ACC112 (cell line): ENCODE data around the gene SCYGR7.

Experiments
- H2AFZ ChIP-seq: fragments of 200-600 bp; sonication (generic); one replicate; pipeline ENCODE4 v1.6.0; 2017; ENCODE audit warnings: antibody characterized with exemption, low read length; ENCODE audit not compliant: unreplicated experiment
- H3K27ac ChIP-seq: fragments of 200-600 bp; sonication (generic); 2 replicates; pipeline ENCODE4 v1.5.1; 2014; ENCODE audit warnings: low read depth, mild to moderate bottlenecking, antibody characterized with exemption, low read length, moderate library complexity
- H3K27me3 ChIP-seq: fragments of 200-600 bp; sonication (generic); 2 replicates; pipeline ENCODE4 v1.6.1; 2014; ENCODE audit warnings: mild to moderate bottlenecking, antibody characterized with exemption, low read length, moderate library complexity, mixed read lengths; ENCODE audit not compliant: insufficient read depth
- H3K36me3 ChIP-seq: fragments of 200-600 bp; sonication (generic); 2 replicates; pipeline ENCODE4 v1.6.1; 2016; ENCODE audit warnings: mild to moderate bottlenecking, antibody characterized with exemption, low read length, moderate library complexity, mixed read lengths; ENCODE audit not compliant: insufficient read depth
- H3K4me1 ChIP-seq: fragments of 200-600 bp; sonication (generic); one replicate; pipeline ENCODE4 v1.6.1; 2016; ENCODE audit warnings: low read length, mixed read lengths; ENCODE audit not compliant: insufficient read depth, unreplicated experiment, control insufficient read depth
- H3K4me3 ChIP-seq: fragments of 200-600 bp; sonication (generic); 2 replicates; pipeline ENCODE4 v1.5.1; 2014; ENCODE audit warnings: mild to moderate bottlenecking, low read depth, low read length
- H3K79me2 ChIP-seq: fragments of 200-600 bp; sonication (generic); one replicate; pipeline ENCODE4 v1.6.0; 2016; ENCODE audit warnings: low read length; ENCODE audit not compliant: control insufficient read depth, unreplicated experiment, insufficient read depth

The SCYGR7 gene

GRCh38 chr2:227728035-227728434 lies at the start of gene SCYGR7:
SCYGR7 (plus strand) TSS chr2:227728335; CDS start chr2:227728335, 0 bp downstream.
- Histone ChIP-seq H3K27ac (no peak within 1 kb of the TSS), H3K27me3 (peaks cover 22% of the 10 kb centered on the region), H3K4me3 (no peak within 1 kb of the TSS), H2AFZ (no peak within 1 kb of the TSS), H3K36me3 (no peaks in the 10 kb centered on the region), H3K79me2 (no peaks in the 10 kb centered on the region), H3K4me1 (no peaks in the 10 kb centered on the region)

DNA sequence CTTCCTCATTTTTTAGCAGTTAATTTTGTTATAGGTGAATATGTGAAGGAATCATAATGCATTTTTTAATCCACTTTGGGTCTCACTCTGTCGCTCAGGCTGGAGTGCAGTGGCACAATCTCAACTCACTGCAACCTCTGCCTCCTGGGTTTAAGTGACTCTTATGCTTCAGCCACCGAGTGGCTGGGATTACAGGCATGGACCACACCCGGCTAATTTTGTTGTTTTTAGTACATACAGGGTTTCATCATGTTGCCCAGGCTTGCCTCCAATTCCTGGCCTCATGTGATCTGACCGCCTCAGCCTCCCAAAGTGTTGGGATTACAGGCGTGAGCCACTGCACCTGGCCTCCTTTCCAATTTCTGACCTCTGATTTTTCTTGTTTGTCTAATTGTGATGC lies 43.9 kb upstream of the SCYGR7 start:
- Histone ChIP-seq H3K36me3 (no peaks in the 10 kb centered on the region), H3K4me1 (no peaks in the 10 kb centered on the region), H3K4me3 (no peak overlapping the region), H3K27ac (no peak overlapping the region), H3K79me2 (no peaks in the 10 kb centered on the region), H3K27me3 (no peaks in the 10 kb centered on the region), H2AFZ (no peak overlapping the region)

GRCh38 chr2:227687189-227687588 lies 40.9 kb upstream of the SCYGR7 start:
- Histone ChIP-seq H3K27me3 (peaks cover under 1% of the 10 kb centered on the region; the same call in 1 of the 2 replicates), H3K36me3 (no peaks in the 10 kb centered on the region), H2AFZ (no peak overlapping the region), H3K4me1 (no peaks in the 10 kb centered on the region), H3K79me2 (no peaks in the 10 kb centered on the region), H3K27ac (no peak overlapping the region), H3K4me3 (no peak overlapping the region)

DNA sequence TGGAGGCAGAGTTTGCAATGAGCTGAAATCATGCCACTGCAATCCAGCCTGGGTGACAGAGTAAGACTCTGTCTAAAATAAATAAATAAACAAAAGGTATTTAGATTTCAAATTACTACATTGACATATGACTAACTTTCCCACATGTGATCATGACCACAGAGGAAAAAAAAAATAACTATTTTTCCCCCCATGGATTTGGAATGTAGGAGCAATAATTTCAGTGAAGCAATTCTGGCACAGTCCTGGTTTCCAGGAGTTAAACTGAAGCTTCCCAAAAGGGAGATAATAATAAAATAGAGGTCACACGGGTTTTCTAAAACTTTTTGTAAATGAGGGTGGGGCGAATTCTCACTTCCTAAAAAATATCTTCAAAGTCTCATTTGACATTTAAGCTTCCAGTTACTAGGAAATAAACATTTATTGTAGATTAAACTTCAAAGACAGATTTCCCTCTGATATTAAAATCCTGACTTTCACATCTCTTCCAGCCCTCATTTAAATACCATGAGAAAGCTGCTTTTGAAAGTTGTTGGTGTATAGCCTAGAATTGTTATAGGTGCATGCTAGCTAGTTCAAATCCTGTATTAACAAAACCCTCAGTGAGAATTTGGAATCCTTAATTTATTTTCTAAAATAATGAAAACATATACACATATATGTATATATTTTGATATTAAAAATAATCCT lies 31.0 kb upstream of the SCYGR7 start:
- H3K4me3 ChIP-seq = no peak overlapping the region
- no peaks in the 10 kb centered on the region for H3K36me3 ChIP-seq
- H3K27me3 ChIP-seq = peaks cover 14% of the 10 kb centered on the region; the same call in 1 of the 2 replicates
- no peak overlapping the region for H3K27ac ChIP-seq
- no peaks in the 10 kb centered on the region for H3K4me1 ChIP-seq
- no peak overlapping the region for H2AFZ ChIP-seq
- no peaks in the 10 kb centered on the region for H3K79me2 ChIP-seq

- peaks cover 10% of the 10 kb centered on the region for H3K4me1 ChIP-seq
- H3K27ac ChIP-seq = no peak overlapping the region
- no peak overlapping the region for H2AFZ ChIP-seq
- no peak overlapping the region for H3K4me3 ChIP-seq
- no peaks in the 10 kb centered on the region for H3K79me2 ChIP-seq
- H3K36me3 ChIP-seq = no peaks in the 10 kb centered on the region
- no peaks in the 10 kb centered on the region for H3K27me3 ChIP-seq
These were observed 26.6 kb upstream of the SCYGR7 start for GRCh38 chr2:227701556-227701955.

- H3K79me2 ChIP-seq = no peaks in the 10 kb centered on the region
- no peaks in the 10 kb centered on the region for H3K27me3 ChIP-seq
- H3K27ac ChIP-seq = no peak overlapping the region
- peak overlapping the region; percentile 5; the same call in 1 of the 2 replicates for H3K4me3 ChIP-seq
- H3K4me1 ChIP-seq = peaks cover 10% of the 10 kb centered on the region
- no peaks in the 10 kb centered on the region for H3K36me3 ChIP-seq
- H2AFZ ChIP-seq = no peak overlapping the region
These were observed 24.8 kb upstream of the SCYGR7 start for GRCh38 chr2:227703280-227703732.

DNA sequence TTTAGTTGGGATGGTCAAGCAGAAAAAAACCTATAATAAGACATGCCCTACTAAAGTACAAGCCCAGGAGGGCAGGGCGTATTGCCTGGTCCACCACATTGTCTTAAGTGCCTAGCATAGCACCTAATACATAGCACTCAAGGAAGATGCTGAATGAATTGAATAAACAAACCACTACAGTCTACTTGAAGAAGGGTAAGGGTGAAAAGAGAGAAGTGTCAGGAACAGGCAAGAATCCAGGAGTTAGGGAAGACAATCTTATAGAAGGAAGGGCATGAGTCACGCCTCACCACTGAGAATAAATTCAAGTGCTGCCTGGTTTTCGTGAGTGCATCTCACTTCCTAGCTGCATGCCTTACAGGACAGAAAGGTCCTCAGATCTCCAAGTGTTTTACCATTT lies 24.2 kb upstream of the SCYGR7 start:
- Histone ChIP-seq H2AFZ (no peak overlapping the region), H3K4me3 (peak overlapping the region; percentile 5; the same call in 1 of the 2 replicates), H3K36me3 (no peaks in the 10 kb centered on the region), H3K4me1 (peaks cover 10% of the 10 kb centered on the region), H3K27ac (no peak overlapping the region), H3K79me2 (no peaks in the 10 kb centered on the region), H3K27me3 (no peaks in the 10 kb centered on the region)

GRCh38 chr2:227706859-227707258 lies 21.3 kb upstream of the SCYGR7 start:
- Histone ChIP-seq H3K4me3 (no peak overlapping the region), H3K79me2 (no peaks in the 10 kb centered on the region), H3K4me1 (peaks cover 10% of the 10 kb centered on the region), H2AFZ (no peak overlapping the region), H3K27me3 (no peaks in the 10 kb centered on the region), H3K36me3 (no peaks in the 10 kb centered on the region), H3K27ac (no peak overlapping the region)

- no peaks in the 10 kb centered on the region for H3K79me2 ChIP-seq
- no peaks in the 10 kb centered on the region for H3K27me3 ChIP-seq
- no peaks in the 10 kb centered on the region for H3K36me3 ChIP-seq
- H3K4me3 ChIP-seq = no peak overlapping the region
- no peak overlapping the region for H2AFZ ChIP-seq
- peaks cover 10% of the 10 kb centered on the region for H3K4me1 ChIP-seq
- H3K27ac ChIP-seq = no peak overlapping the region
These were observed 20.7 kb upstream of the SCYGR7 start for GRCh38 chr2:227707390-227707789.

DNA sequence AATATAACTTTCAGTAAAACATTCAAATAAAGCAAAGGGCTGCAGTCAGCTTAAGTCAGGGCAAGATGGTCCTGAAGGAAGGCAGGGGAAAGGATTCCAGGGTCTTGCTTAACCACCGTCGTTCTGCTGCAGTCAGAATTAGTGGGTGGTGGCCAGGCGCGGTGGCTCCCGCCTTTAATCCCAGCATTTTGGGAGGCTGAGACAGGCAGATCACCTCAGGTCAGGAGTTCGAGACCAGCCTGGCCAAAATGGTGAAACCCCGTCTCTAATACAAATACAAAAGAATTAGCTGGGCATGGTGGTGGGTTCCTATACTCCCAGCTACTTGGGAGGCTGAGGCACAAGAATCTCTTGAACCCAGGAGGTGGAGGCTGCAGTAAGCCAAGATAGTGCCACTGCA lies 17.1 kb upstream of the SCYGR7 start:
- no peaks in the 10 kb centered on the region for H3K4me1 ChIP-seq
- H3K27ac ChIP-seq = no peak overlapping the region
- no peaks in the 10 kb centered on the region for H3K36me3 ChIP-seq
- H3K4me3 ChIP-seq = no peak overlapping the region
- H3K27me3 ChIP-seq = no peaks in the 10 kb centered on the region
- no peaks in the 10 kb centered on the region for H3K79me2 ChIP-seq
- no peak overlapping the region for H2AFZ ChIP-seq

DNA sequence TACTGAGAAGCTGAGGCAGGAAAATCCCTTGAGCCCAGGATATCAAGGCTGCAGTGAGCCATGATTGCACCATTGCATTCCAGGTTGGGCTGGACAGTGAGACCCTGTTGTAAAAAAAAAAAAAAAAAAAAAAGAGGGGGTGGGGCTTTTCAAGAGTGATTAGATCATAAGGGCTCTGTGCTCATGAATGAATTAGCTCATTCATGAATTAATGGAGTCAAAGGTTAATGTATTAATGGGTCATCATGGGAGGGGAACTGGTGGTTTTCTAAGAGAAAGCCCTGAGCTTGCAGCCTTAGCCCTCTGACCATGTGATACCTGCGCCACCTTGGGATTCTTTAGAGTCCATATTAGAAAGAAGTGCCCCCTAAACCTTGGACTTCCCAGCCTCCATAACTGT lies 14.8 kb upstream of the SCYGR7 start:
- Histone ChIP-seq H3K4me1 (no peaks in the 10 kb centered on the region), H2AFZ (no peak overlapping the region), H3K4me3 (no peak overlapping the region), H3K27ac (no peak overlapping the region), H3K36me3 (no peaks in the 10 kb centered on the region), H3K27me3 (no peaks in the 10 kb centered on the region), H3K79me2 (no peaks in the 10 kb centered on the region)
